H9 (cell line): ENCODE measurements around the gene ITPKC. TPM values are rescaled to one million over a fixed set of nuclear protein-coding genes. Genes with fewer than 3 reads are reported as not detected.

Source experiments
- DNase-seq: peaks from one replicate; pipeline ENCODE4 v3.0.0-alpha.2; 2017
- H2AFZ ChIP-seq: one replicate; pipeline ENCODE4 v1.6.1; 2013; ENCODE audit warnings: mild to moderate bottlenecking, low read length, control low read depth, moderate library complexity
- H2AK5ac ChIP-seq: 2 replicates; pipeline ENCODE4 v1.6.1; 2013; ENCODE audit warnings: low read length, control low read depth, mixed read lengths; ENCODE audit not compliant: insufficient read length
- H2BK120ac ChIP-seq: one replicate; pipeline ENCODE4 v1.6.1; 2013; ENCODE audit warnings: low read depth, mild to moderate bottlenecking, low read length, control low read depth, inconsistent platforms; ENCODE audit not compliant: poor library complexity, severe bottlenecking
- H2BK12ac ChIP-seq: 2 replicates; pipeline ENCODE4 v1.6.1; 2013; ENCODE audit warnings: low read length, control low read depth, mixed read lengths, low read depth; ENCODE audit not compliant: insufficient read length
- H2BK15ac ChIP-seq: 2 replicates; pipeline ENCODE4 v1.6.1; 2013; ENCODE audit warnings: low read depth, low read length, control low read depth
- H2BK20ac ChIP-seq: one replicate; pipeline ENCODE4 v1.6.1; 2013; ENCODE audit warnings: low read depth, mild to moderate bottlenecking, low read length, control low read depth, inconsistent platforms; ENCODE audit not compliant: poor library complexity, severe bottlenecking
- H2BK5ac ChIP-seq: 2 replicates; pipeline ENCODE4 v1.6.1; 2013; ENCODE audit warnings: low read length, control low read depth, mixed read lengths; ENCODE audit not compliant: insufficient read length
- H3K14ac ChIP-seq: 2 replicates; pipeline ENCODE4 v1.6.1; 2013; ENCODE audit warnings: low read length, control low read depth; ENCODE audit not compliant: insufficient read depth
- H3K18ac ChIP-seq: 2 replicates; pipeline ENCODE4 v1.6.1; 2013; ENCODE audit warnings: low read depth, mild to moderate bottlenecking, mixed read lengths, low read length, control low read depth; ENCODE audit not compliant: insufficient read length
- H3K23ac ChIP-seq: 2 replicates; pipeline ENCODE4 v1.6.1; 2013; ENCODE audit warnings: low read length, control low read depth, mixed read lengths, low read depth; ENCODE audit not compliant: insufficient read length
- H3K23me2 ChIP-seq: 2 replicates; pipeline ENCODE4 v1.6.1; 2013; ENCODE audit warnings: low read depth, mild to moderate bottlenecking, mixed read lengths, low read length, control low read depth; ENCODE audit not compliant: insufficient read length, poor library complexity, severe bottlenecking
- H3K27ac ChIP-seq: 2 replicates; pipeline ENCODE4 v1.5.1; 2013; ENCODE audit warnings: low read length, control low read depth, mixed read lengths, low read depth; ENCODE audit not compliant: insufficient read length
- H3K27me3 ChIP-seq: 2 replicates; pipeline ENCODE4 v1.6.1; 2013; ENCODE audit warnings: low read length, control low read depth, inconsistent platforms; ENCODE audit not compliant: insufficient read depth
- H3K4ac ChIP-seq: 2 replicates; pipeline ENCODE4 v1.6.1; 2013; ENCODE audit warnings: low read depth, mild to moderate bottlenecking, control low read depth, inconsistent platforms, low read length, moderate library complexity
- H3K4me1 ChIP-seq: 2 replicates; pipeline ENCODE4 v1.6.1; 2013; ENCODE audit warnings: low read length, control low read depth, inconsistent platforms; ENCODE audit not compliant: insufficient read depth
- H3K4me2 ChIP-seq: 2 replicates; pipeline ENCODE4 v1.6.1; 2013; ENCODE audit warnings: low read length, control low read depth, mixed read lengths; ENCODE audit not compliant: insufficient read length, insufficient read depth
- H3K56ac ChIP-seq: 2 replicates; pipeline ENCODE4 v1.6.1; 2013; ENCODE audit warnings: low read depth, mild to moderate bottlenecking, mixed read lengths, low read length, control low read depth; ENCODE audit not compliant: insufficient read length
- H3K79me1 ChIP-seq: 2 replicates; pipeline ENCODE4 v1.6.1; 2013; ENCODE audit warnings: low read depth, mild to moderate bottlenecking, moderate library complexity, low read length, control low read depth, inconsistent platforms; ENCODE audit not compliant: insufficient read depth, poor library complexity, severe bottlenecking
- H3K79me2 ChIP-seq: 2 replicates; pipeline ENCODE4 v1.6.1; 2013; ENCODE audit warnings: low read length, control low read depth, inconsistent platforms; ENCODE audit not compliant: insufficient read depth
- H3K9ac ChIP-seq: 2 replicates; pipeline ENCODE4 v1.6.1; 2013; ENCODE audit warnings: low read length, control low read depth, mixed read lengths; ENCODE audit not compliant: insufficient read length; ENCODE audit errors: extremely low read depth
- H3K9me3 ChIP-seq: one replicate; pipeline ENCODE4 v1.6.1; 2013; ENCODE audit warnings: low read depth, low read length, inconsistent platforms; ENCODE audit not compliant: control insufficient read depth
- H3T11ph ChIP-seq: one replicate; pipeline ENCODE4 v1.6.1; 2013; ENCODE audit warnings: mild to moderate bottlenecking, low read length, control low read depth, inconsistent platforms
- H4K20me1 ChIP-seq: one replicate; pipeline ENCODE4 v1.6.1; 2013; ENCODE audit not compliant: control insufficient read depth, insufficient read length, insufficient read depth
- H4K5ac ChIP-seq: 2 replicates; pipeline ENCODE4 v1.6.1; 2013; ENCODE audit warnings: low read depth, mild to moderate bottlenecking, mixed read lengths, low read length, control low read depth; ENCODE audit not compliant: insufficient read length
- H4K8ac ChIP-seq: replicated peaks from 2 replicates; pipeline ENCODE4 v1.6.1; 2013; ENCODE audit warnings: low read length, control low read depth, mixed read lengths, low read depth; ENCODE audit not compliant: insufficient read length
- H4K91ac ChIP-seq: 2 replicates; pipeline ENCODE4 v1.6.1; 2013; ENCODE audit warnings: low read depth, mild to moderate bottlenecking, moderate library complexity, mixed read lengths, low read length, control low read depth; ENCODE audit not compliant: insufficient read length
- H3K27ac Mint-ChIP-seq, 3 experiments: 2 replicates in 2 of 3; 3 replicates in 1 of 3; pipeline ENCODE4 v1.8.0; 2020 to 2021; ENCODE audit warnings: mixed read lengths in 3 of 3, mild to moderate bottlenecking in 1 of 3, moderate library complexity in 1 of 3
- H3K27me3 Mint-ChIP-seq: 2 replicates; pipeline ENCODE4 v1.8.0; 2021; ENCODE audit warnings: low read depth, mild to moderate bottlenecking, moderate library complexity, mixed read lengths
- H3K36me3 Mint-ChIP-seq, 3 experiments: 2 replicates in 2 of 3; 3 replicates in 1 of 3; pipeline ENCODE4 v1.8.0; 2020 to 2021; ENCODE audit warnings: low read depth in 3 of 3, mixed read lengths in 3 of 3; ENCODE audit not compliant: insufficient read depth in 1 of 3
- H3K4me1 Mint-ChIP-seq, 2 experiments: 2 replicates each; pipeline ENCODE4 v1.8.0; 2020; ENCODE audit warnings: mixed read lengths in 2 of 2
- H3K4me3 Mint-ChIP-seq, 2 experiments: 2 replicates in 1 of 2; 3 replicates in 1 of 2; pipeline ENCODE4 v1.8.0; 2020 to 2021; ENCODE audit warnings: mild to moderate bottlenecking in 2 of 2, mixed read lengths in 2 of 2, moderate library complexity in 1 of 2
- H3K9me3 Mint-ChIP-seq, 2 experiments: 2 replicates in 1 of 2; 3 replicates in 1 of 2; pipeline ENCODE4 v1.8.0; 2020; ENCODE audit warnings: mild to moderate bottlenecking in 2 of 2, mixed read lengths in 2 of 2, moderate library complexity in 1 of 2
- WGBS: extraction: QIAGEN DNeasy Blood & Tissue Kit; methylation state at CpG from one replicate; pipeline ENCODE4 v1.1.7; 2013; ENCODE audit warnings: missing lambda C conversion rate, low lambda C conversion rate, mixed read lengths; ENCODE audit not compliant: insufficient read length; ENCODE audit errors: extremely low coverage; 5-methylcytosine and 5-hydroxymethylcytosine counted together
- total RNA-seq: library from RNA; stranded (reverse); gene quantifications from 2 replicates; pipeline ENCODE4 v1.2.1, GENCODE V29; 2021
- TF ChIP-seq, protein P1 (sequence below): fragments of 200-600 bp; sonication (generic); conservative IDR thresholded peaks from 3 replicates; pipeline ENCODE4 v1.8.0; 2021; ENCODE audit warnings: antibody characterized with exemption, mild to moderate bottlenecking

The ITPKC gene
- total RNA-seq, 1 experiment from 2014 or later, result 11.2 TPM

- TF ChIP-seq, protein P1, sequence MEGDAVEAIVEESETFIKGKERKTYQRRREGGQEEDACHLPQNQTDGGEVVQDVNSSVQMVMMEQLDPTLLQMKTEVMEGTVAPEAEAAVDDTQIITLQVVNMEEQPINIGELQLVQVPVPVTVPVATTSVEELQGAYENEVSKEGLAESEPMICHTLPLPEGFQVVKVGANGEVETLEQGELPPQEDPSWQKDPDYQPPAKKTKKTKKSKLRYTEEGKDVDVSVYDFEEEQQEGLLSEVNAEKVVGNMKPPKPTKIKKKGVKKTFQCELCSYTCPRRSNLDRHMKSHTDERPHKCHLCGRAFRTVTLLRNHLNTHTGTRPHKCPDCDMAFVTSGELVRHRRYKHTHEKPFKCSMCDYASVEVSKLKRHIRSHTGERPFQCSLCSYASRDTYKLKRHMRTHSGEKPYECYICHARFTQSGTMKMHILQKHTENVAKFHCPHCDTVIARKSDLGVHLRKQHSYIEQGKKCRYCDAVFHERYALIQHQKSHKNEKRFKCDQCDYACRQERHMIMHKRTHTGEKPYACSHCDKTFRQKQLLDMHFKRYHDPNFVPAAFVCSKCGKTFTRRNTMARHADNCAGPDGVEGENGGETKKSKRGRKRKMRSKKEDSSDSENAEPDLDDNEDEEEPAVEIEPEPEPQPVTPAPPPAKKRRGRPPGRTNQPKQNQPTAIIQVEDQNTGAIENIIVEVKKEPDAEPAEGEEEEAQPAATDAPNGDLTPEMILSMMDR, result no peak
- Histone ChIP-seq H2BK20ac (no peak overlapping the region), H3K27me3 (no peaks in the 10 kb centered on the region), H3K9ac (no peak overlapping the region), H2BK12ac (no peak overlapping the region), H3K4me2 (no peak overlapping the region), H3K79me1 (no peaks in the 10 kb centered on the region), H3K14ac (no peak overlapping the region), H4K8ac (no peak overlapping the region), H2AFZ (no peak overlapping the region), H2AK5ac (no peak overlapping the region), H3K79me2 (no peaks in the 10 kb centered on the region; the same call in 1 of the 2 replicates), H3K27ac (no peak overlapping the region), H4K5ac (no peak overlapping the region), H2BK120ac (no peak overlapping the region), H3T11ph (no peak overlapping the region), H4K91ac (no peak overlapping the region), H2BK5ac (no peak overlapping the region), H4K20me1 (no peaks in the 10 kb centered on the region), H3K18ac (no peak overlapping the region), H3K9me3 (no peaks in the 10 kb centered on the region), H2BK15ac (no peak overlapping the region), H3K4ac (no peak overlapping the region), H3K23me2 (peaks cover 29% of the 10 kb centered on the region), H3K56ac (no peak overlapping the region), H3K23ac (no peak overlapping the region), H3K4me1 (no peaks in the 10 kb centered on the region; the same call in 1 of the 2 replicates)
- H3K4me3 Mint-ChIP-seq, result peak overlapping the region; percentile 29 to 60
- H3K36me3 Mint-ChIP-seq, result peaks cover 19 to 44% (median 30%) of the 10 kb centered on the region in 3 experiments
- no peaks in the 10 kb centered on the region; the same call in 1 of the 2 replicates for H3K27me3 Mint-ChIP-seq
- WGBS, result no CpG with 5 or more reads among the region's 11 CpGs
- no peak for DNase-seq
- peaks cover 23 to 29% of the 10 kb centered on the region in 2 experiments for H3K4me1 Mint-ChIP-seq
- peak overlapping the region; percentile 56 to 83 (median 80); a peak in 4 of 7 replicates for H3K27ac Mint-ChIP-seq
- H3K9me3 Mint-ChIP-seq, result no peaks in the 10 kb centered on the region
Measured at GRCh38 chr19:40713939-40714338, 3.0 kb upstream of the ITPKC start.
